GM18511 (cell line): ENCODE data around the gene DCHS2.
"Not testable (repeated sequence)": the region's sequence is repeated elsewhere in the genome, so short reads cannot be mapped to it uniquely, and the experiment has no call there.

Experiments used
- ATAC-seq: cut with Tn5 transposase; IDR thresholded peaks from one replicate; pipeline ENCODE4 v1.9.1; 2021; ENCODE audit warnings: mild to moderate bottlenecking, moderate library complexity; ENCODE audit not compliant: unreplicated experiment

Gene DCHS2

GRCh38 chr4:154222875-154223274 is 268.7 kb downstream of the DCHS2 start:
- ATAC-seq = no peak

GRCh38 chr4:154218051-154218450 is 273.5 kb downstream of the DCHS2 start:
- no peak for ATAC-seq

GRCh38 chr4:154217384-154217783 is 274.2 kb downstream of the DCHS2 start:
- ATAC-seq = not testable (repeated sequence)

GRCh38 chr4:154211506-154211905 is 280.1 kb downstream of the DCHS2 start:
- no peak for ATAC-seq

GRCh38 chr4:154208424-154208823 is 283.2 kb downstream of the DCHS2 start:
- no peak for ATAC-seq

- no peak for ATAC-seq
Measured at GRCh38 chr4:154205471-154205870, 286.1 kb downstream of the DCHS2 start.

GRCh38 chr4:154194649-154195048 is 296.9 kb downstream of the DCHS2 start:
- no peak for ATAC-seq

- ATAC-seq = no peak
Measured at GRCh38 chr4:154192585-154192984, 299.0 kb downstream of the DCHS2 start.

GRCh38 chr4:154189346-154189745 is 302.3 kb downstream of the DCHS2 start:
- ATAC-seq = no peak

- ATAC-seq = no peak
Measured at GRCh38 chr4:154186888-154187287, 304.7 kb downstream of the DCHS2 start.

GRCh38 chr4:154186035-154186434 is 305.6 kb downstream of the DCHS2 start:
- no peak for ATAC-seq

GRCh38 chr4:154184238-154184637 is 307.4 kb downstream of the DCHS2 start:
- ATAC-seq = no peak

GRCh38 chr4:154183264-154183663 is 308.3 kb downstream of the DCHS2 start:
- ATAC-seq = no peak
